Measurements from ENCODE around the gene CBFA2T2.
"Not testable (repeated sequence)": the region's sequence is repeated elsewhere in the genome, so short reads cannot be mapped to it uniquely, and the experiment has no call there.

The CBFA2T2 gene

DNA sequence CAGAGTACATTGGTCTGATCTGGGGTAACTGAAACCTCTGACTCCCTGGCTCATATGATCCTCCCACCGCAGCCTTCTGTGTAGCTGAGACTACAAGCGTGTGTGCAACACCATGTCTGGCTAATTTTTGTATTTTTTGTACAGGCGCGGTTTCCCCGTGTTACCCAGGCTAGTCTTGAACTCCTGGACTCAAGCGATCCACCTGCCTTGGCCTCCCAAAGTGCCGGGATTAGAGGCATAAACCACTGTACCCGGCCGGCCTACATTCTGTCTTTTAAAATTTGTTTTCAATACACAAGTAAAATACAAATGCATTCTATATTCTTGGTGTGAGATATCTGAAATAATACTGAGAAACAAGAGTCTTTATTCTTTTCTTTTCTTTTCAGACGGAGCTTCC is 1.7 kb upstream of the CBFA2T2 start:
- no peak overlapping the region for H3K27ac Mint-ChIP-seq

GRCh38 chr20:33488661-33489494 is 1.0 kb upstream of the CBFA2T2 start:
- H3K36me3 Mint-ChIP-seq (ENCODE audit: low read depth); DNase-seq; H3K9me3 Mint-ChIP-seq; H3K27ac Mint-ChIP-seq; H3K4me1 Mint-ChIP-seq; H3K4me3 Mint-ChIP-seq; H3K27me3 Mint-ChIP-seq (ENCODE audit: low read depth, poor library complexity): not testable (repeated sequence)

More for the DNA sequence above, 1.7 kb upstream of the CBFA2T2 start:
- H3K4me1 Mint-ChIP-seq, result peaks cover 9% of the 10 kb centered on the region
- no peak for DNase-seq
- H3K36me3 Mint-ChIP-seq (ENCODE audit: low read depth), result no peaks in the 10 kb centered on the region
- no peak for TF ChIP-seq CTCF (IDR thresholded peaks at IDR 0.05)
- H3K9me3 Mint-ChIP-seq, result no peaks in the 10 kb centered on the region
- H3K27me3 Mint-ChIP-seq (ENCODE audit: low read depth, poor library complexity), result peaks cover 2% of the 10 kb centered on the region
- H3K4me3 Mint-ChIP-seq, result no peak overlapping the region

DNA sequence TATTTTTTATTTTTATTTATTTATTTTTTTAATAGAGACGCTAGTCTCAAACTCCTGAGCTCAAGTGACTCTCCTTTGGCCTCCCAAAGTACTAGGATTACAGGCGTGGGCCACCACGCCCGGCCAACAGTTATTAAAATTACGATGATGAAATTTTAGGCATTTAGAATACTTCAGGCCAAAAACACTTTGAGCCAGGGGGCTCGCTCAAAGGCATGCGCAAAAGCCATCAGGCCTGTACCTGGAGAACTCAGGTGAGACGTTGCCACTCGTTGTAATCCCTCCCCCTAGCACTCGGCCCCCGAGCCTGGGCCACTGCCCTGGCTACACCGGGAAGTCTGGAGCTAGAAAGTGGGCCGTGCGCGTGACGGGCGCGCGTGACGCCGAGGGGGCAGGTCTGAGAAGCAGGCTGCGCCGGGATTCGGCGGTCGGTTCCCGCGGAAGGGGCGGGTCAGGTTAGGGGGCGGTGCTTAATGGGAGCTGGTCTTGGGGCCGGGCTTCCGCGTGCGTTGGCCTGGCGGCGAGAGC is 337 bp upstream of the CBFA2T2 start:
- Mint-ChIP-seq H3K4me1 (peaks cover 9% of the 10 kb centered on the region), H3K27me3 (ENCODE audit: low read depth, poor library complexity) (no peaks in the 10 kb centered on the region), H3K36me3 (ENCODE audit: low read depth) (no peaks in the 10 kb centered on the region), H3K9me3 (no peaks in the 10 kb centered on the region), H3K4me3 (peak overlapping the region; percentile 74), H3K27ac (no peak overlapping the region)
- DNase-seq, result peak; percentile 99
- TF ChIP-seq CTCF (IDR thresholded peaks at IDR 0.05), result no peak

- H3K36me3 Mint-ChIP-seq (ENCODE audit: low read depth), result peaks cover 5% of the 10 kb centered on the region
- DNase-seq, result no peak
- H3K4me3 Mint-ChIP-seq, result peak overlapping the region; percentile 91
- TF ChIP-seq CTCF (IDR thresholded peaks at IDR 0.05), result no peak
- H3K27me3 Mint-ChIP-seq (ENCODE audit: low read depth, poor library complexity), result no peaks in the 10 kb centered on the region
- H3K9me3 Mint-ChIP-seq, result no peaks in the 10 kb centered on the region
- peaks cover 9% of the 10 kb centered on the region for H3K4me1 Mint-ChIP-seq
- peak overlapping the region; percentile 75 for H3K27ac Mint-ChIP-seq
Observed at GRCh38 chr20:33490934-33491656, 1.2 kb downstream of the CBFA2T2 start.

DNA sequence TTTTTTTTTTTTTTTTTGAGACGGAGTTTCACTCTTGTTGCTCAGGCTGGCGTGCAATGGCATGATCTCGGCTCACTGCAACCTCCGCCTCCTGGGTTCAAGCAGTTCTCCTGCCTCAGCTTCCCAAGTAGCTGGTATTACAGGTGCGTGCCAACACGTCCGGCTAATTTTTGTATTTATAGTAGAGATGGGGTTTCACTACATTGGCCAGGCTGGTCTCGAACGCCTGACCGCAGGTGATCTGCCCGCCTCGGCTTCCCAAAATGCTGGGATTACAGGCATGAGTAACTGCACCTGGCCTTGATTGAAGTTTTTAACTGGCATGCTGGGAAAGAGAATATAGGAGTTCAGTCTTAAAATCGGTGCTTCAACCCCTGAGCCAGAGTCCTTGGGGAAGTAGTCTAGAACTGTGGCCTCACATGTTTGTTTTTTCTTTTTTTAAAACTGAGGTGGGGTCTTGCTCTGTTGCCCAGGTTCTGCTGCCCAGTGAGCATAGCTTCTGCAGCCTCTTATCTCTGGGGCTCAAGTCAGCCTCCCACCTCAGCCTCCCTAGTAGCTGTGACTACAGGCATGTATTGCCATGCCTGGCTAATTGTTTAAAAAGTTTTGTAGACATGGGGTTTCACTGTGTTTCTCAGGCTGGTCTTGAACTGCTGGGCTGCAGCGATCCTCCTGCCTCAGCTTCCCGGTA is 3.3 kb downstream of the CBFA2T2 start:
- H3K27me3 Mint-ChIP-seq (ENCODE audit: low read depth, poor library complexity), result no peaks in the 10 kb centered on the region
- no peak for DNase-seq
- H3K4me1 Mint-ChIP-seq, result peaks cover 9% of the 10 kb centered on the region
- H3K4me3 Mint-ChIP-seq, result no peak overlapping the region
- no peak for TF ChIP-seq CTCF (IDR thresholded peaks at IDR 0.05)
- peaks cover 13% of the 10 kb centered on the region for H3K36me3 Mint-ChIP-seq (ENCODE audit: low read depth)
- no peak overlapping the region for H3K27ac Mint-ChIP-seq
- no peaks in the 10 kb centered on the region for H3K9me3 Mint-ChIP-seq

GRCh38 chr20:33496776-33497175 is 6.9 kb downstream of the CBFA2T2 start:
- H3K36me3 Mint-ChIP-seq (ENCODE audit: low read depth), result peaks cover 13% of the 10 kb centered on the region
- not testable (repeated sequence) for DNase-seq; H3K27ac Mint-ChIP-seq; H3K4me3 Mint-ChIP-seq; H3K4me1 Mint-ChIP-seq; H3K9me3 Mint-ChIP-seq; H3K27me3 Mint-ChIP-seq (ENCODE audit: low read depth, poor library complexity)
